HG03442 (cell line): ENCODE data around the gene POLN.

ENCODE experiments used
- ATAC-seq: cut with Tn5 transposase; IDR thresholded peaks from one replicate; pipeline ENCODE4 v1.9.1; 2021; ENCODE audit warnings: mild to moderate bottlenecking, moderate library complexity; ENCODE audit not compliant: unreplicated experiment

Gene POLN

DNA sequence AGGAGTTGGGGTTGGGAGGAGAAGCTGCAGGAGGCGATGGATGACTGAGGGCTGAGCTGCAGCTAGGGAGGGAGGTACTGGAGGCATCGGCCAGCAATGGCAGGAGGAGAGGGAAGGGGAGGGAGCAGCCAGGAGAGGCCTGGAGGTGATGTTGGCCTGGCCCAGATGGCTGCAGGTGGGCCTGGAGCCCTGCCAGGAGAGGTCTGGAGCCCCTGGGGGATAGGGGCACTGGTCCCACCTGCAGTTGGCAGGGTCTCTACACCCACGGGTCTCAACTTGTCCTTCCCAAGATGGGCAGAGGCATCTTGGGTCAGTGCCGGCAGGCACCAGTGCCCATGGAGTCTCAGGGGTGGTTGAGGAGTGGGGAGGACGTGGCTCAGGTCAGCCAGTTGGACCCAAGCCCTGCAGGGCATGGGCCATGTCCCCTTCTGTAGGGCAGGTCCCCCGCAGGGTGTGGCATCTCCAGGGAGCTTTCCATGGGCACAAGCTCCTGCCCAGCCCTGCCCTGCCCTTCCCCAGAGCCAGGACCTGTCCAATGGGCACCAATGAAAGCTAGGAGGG, 22.6 kb upstream of the POLN start:
- ATAC-seq = no peak

DNA sequence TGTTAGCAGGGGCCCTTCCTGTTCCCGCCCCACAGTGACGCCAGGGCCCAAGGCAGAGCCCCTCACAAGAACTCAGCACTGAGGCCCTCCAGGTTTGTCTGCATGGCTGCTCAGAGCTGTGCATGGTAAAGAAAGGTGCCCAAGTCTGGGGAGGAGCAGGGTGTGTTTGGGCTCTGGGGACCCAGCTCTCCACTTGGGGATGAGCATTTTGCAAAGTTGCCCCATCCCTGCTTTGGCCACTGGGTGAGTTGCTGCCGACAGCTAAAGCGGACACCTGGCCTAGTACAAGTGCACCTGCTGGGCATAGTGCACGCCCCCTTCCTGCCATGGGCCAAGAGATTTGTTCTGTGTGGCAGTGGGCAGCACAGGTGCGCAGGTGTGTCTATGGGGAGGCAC, 22.0 kb upstream of the POLN start:
- no peak for ATAC-seq

GRCh38 chr4:2262944-2263250, 21.0 kb upstream of the POLN start:
- no peak for ATAC-seq

DNA sequence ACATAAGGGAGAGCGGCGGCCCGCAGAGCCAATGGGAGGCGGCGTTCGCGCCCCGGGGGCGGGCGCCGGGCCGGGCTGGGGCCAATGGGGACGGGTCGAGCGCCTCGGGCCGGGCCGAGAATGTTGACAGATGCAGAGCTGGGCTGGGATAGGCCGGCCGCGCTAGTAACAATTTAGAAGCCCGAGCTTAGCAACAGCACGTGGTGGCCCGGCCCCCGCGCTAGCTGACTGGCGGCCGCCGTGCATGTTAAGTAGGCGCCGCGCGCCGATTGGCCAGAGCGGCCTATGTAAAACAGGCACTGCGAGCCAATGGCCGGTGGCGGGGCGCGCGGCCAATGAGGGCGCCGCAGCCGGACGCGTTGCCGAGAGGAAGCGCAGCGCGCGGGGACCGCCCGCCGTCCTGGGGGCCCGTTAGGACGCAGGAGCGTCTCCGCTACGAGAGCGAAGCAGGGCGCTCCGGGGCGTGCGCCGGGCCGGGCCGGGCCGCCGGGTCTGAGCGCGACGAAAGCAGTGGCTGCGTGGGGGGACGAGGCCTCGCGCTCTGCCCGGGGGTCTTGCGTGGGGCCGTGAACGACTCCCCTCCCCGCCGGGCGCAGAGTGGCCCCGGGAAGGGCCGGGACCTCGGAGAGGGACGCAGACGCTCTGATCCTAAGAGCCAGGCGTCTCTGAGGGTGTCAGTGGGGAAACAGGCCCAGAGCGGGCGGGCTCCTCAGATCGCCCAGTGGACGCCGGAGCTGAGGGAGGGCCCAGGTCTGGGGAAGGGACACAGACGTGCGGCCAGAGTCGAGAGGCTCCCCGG, 20.4 kb upstream of the POLN start:
- ATAC-seq = peak; percentile 86

GRCh38 chr4:2261853-2262144, 19.9 kb upstream of the POLN start, which contains the start of gene MXD4:
MXD4 (minus strand) TSS chr4:2262109; CDS start chr4:2261980, 129 bp downstream.
- ATAC-seq = peak; percentile 1

- ATAC-seq = peak; percentile 20
Observed at GRCh38 chr4:2261110-2261852, 19.4 kb upstream of the POLN start.

DNA sequence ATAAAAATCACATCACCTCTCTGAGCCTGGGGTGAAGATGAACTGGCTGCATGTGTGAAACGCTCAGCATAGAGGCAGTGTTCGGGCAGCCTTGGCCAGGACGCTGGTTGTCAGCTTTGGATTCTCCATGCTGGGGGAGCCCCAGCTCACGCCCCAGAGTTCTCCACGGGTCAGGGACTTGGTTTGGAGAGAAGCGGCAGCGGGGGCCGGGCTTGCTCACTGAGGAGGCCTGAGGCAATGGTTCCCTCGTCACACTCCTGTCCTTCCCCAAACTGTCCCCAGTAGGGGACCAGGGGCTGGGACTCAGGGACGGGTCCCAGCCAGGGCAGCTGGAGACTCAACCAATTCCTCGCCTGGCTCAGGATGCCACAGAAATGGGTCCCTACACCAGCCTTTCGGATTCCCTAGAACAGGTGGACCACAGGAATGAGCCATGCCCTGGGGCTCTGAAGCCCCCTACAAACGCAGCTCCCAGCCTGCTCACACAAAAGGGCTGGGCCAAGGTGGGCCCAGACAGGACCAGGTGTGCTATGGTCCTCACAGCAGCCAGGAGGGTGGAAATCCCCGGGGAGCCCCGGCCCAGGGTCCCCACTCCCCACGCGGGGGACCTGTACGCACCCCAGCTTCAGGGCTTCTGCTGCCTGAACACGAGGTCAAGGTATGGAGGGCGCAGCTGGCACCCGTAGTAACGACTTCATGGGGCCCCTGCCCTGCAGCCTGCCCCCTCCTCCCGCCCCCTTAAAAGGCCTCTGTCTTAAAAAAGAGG, 18.6 kb upstream of the POLN start:
- ATAC-seq = no peak

DNA sequence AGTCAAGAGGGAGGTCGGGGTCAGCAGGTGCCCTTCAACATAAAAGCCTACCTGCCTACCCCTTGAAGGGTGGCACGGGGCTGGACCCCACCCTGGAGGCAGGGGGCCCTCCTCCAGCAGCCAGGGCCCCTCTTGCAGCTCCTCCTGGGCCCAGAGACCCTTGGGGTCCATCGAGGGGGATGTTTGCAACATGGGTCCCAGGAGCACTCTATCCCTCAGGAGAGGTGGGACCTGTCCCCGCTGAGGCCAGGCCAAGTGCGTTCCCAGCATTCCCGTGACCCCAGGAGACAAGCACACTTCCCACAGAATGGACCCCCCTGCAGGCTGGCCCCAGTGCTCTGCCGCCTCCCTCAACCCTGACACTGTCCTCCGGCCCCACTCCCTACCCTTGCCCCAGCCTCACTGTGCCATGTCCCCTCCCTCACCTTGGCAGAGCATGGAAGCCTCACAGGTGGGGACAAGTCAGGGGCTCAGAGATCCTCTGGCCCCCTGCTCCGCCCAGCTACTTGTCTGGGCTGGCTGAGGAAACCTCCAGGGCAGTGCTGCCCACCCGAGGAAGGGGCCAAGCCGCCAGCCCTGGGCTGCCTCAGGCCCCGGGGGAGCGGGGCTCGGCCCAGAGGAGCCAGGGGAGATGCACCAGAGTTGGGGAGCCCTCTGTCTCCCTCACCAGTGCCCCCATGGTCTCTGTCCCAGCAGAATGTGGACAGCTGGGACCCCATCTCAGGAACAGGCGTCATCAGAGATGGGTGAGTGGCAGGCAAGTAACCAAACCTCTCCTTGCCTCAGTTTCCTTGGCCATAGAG, 17.8 kb upstream of the POLN start:
- ATAC-seq = no peak

- ATAC-seq = no peak
Observed at GRCh38 chr4:2259036-2259540, 17.2 kb upstream of the POLN start.

DNA sequence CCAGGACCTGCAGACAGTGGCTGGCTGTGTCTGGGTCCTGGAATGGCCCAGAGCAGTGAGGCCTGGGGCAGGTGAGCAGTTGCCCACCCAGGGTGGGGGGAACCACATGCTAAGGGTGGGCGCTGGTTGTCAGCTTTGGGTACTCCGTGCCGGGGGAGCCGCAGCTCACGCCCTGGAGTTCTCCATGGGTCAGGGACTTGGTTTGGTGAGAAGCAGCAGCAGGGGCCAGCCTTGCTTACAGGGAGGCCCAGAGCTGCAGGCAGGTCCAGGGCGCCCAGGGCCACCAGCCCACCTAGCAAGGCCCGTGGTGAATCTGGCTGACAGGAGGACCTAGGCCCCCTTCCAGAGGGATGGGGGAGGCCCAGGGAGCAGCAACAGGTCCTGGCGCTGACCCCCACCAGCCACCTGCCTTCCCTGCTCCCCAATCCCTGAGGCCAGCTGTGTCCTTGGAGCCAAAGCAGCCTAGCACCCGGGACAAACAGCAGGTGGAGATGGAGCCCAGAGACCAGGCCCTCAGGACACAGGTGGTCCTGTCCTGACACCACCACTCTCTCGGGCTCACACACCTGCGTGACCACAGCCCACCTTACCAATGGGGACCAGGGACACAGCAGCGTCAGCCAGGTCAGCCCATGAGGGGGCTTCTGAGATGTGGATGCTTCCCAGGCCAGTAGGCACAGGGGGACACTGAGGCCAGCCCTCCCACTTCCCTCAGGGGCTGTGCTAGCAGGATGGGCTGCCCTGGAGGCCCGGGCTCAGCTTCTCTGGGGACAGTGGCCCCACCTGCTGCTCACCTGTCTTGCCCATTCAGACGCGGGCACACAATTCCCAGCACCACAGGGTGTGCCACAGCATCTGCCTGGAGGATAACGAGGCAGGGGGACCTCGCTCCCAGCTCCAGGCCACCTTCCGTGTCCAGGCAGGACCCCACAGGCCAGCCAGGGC, 16.4 kb upstream of the POLN start:
- ATAC-seq = no peak

DNA sequence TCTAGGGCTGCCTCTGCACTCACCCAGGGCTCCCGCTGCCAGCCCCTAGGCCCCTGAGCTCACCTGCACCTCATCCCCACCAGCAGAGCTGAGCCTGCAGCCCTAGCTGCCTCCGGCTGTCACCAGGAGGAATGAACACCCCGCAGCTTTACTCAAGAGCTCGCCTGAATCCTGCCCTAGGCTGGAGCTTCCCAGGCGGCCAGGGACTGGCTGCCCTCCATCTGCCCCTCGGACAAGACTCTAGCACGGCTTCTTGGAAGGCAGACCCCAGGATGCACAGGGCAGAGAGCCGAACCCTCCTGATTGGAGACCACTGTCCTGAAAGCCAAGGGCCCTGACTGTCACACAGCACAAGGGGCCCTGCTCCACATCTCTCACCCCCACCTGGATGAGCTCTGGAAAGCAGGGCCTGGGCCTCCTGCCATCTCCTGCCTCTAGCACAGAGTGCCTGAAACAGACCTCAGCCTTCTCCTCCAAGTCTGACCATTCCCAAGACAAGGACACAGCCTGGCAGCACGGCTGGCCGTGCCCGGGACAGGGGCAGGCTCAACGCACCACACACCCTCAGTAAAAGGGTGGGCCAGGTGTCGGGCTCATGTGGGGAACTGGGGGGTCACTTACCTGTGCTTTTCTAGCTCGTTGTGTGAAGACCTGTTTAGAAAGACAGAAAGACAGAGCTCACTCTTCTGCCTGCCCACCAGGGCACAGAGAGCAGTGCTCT, 15.6 kb upstream of the POLN start:
- ATAC-seq = no peak

DNA sequence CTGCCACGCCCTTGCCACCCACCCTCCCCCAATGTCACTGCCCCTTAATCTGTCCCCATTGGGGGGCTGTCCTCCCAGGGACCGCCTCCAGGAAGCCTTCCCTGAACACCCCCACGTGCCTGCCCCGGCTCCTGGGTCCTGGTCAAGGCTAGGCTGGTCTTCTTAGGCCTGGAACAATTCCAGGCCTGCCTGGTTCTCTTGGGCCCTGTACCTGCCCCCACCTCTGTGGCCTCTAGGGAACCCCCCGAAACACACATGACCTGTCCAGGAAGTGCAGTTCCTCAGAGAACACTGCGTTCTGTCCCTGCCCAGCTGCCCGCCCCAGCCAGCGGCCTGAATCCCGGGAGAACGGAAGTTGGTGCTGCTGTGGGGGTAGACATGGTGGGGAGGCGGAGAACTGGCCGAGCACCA, 14.9 kb upstream of the POLN start:
- no peak for ATAC-seq

- ATAC-seq = no peak
Observed at GRCh38 chr4:2256156-2256731, 14.3 kb upstream of the POLN start.

GRCh38 chr4:2255501-2256155, 13.7 kb upstream of the POLN start:
- no peak for ATAC-seq

DNA sequence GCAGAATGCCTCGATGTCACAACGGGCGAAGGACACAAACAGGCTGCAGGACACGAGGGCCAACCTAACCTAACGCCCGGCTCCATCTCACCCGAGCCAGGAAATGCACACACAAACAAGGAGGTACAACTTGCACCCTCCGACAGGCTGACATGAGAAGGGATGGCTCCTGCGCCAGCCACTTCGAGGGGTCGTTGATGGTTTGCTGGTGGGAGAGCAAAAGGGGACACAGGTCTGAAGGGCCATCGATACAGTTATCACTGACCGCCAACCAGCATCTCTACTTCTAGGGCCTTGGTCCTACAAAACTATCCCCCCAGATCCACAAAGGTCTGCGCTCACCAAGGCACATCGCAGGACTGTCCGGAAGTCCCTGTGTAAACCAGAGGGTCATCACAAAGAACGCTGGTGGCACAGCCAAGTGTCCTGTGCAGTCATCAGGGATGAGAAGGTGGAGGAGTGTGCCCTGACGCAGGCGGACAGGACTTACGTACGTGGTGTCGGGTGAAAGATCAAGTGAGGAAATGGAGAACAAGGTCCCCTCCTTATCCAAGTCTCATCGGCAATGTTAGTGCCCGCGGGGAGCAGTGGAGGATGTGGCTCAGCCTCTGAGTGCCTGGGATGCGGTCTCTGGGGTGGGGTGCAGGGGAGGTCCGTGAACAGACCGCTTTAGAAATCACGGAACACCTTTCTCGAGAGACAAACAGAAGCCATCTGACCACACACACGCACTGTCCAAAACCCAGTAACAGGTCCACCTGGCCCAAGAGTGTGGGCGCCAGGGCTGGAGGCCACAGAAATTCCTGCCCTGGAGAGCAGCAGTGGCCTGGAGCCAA, 13.0 kb upstream of the POLN start:
- ATAC-seq = no peak

DNA sequence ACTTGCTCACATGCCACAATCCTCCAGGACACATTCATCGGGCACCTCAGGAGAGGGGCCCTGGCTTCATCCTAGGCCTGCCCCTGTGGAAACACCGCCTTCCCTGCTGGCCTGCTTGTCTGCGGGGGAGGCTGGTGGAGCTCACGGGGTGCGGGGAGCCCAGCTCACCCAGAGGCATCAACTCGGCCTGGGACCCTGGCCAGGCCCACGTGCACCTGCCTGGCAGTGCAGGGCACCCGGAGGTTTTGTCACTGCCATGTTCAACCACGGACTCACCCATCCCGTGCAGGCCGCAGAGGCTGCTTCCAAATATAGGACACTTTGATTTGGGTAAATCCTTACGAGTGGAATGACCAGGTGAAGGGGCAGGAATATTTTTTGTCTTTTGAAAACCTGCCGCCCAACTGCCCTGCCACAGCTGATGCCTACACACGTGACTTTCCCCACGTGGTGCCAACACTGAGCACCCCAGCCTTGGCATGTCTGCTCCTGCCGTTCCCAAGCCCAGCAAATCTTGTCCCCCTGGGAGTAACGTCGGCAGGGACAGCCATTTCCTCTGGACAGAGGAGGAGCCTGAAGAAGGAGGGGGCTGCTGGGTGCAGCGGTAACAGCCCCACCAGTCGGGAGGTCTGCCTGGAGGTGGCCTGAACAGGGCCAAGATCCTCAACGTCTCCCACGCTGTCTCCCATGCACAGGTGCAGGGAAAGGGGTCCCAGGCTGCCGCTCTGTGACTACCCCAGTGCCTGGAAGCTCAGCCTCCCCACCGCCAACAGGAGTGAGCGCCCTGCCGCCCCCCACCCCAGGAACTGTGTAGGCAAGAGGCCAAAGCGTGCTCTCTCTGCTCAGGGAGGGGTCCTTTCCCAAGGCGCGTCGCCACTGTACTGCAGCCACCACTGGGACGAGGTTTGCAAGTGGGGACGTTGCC, 11.5 kb upstream of the POLN start:
- no peak for ATAC-seq
